H1 (cell line): ENCODE data around the gene CPZ. TPM values are rescaled to one million over a fixed set of nuclear protein-coding genes. Genes with fewer than 3 reads are reported as not detected.

Source experiments
- EGR1 ChIP-seq: IDR thresholded peaks from 2 replicates; pipeline ENCODE4 v1.6.1; 2011; ENCODE audit warnings: low read depth, low read length, borderline replicate concordance
- EP300 ChIP-seq, 2 experiments: IDR thresholded peaks; 1 replicate in 1 of 2; 2 replicates in 1 of 2; pipeline ENCODE4 v1.6.1; 2011 to 2012; ENCODE audit warnings: low read depth in 2 of 2, low read length in 2 of 2, mild to moderate bottlenecking in 2 of 2, borderline replicate concordance in 1 of 2, inconsistent platforms in 1 of 2, moderate library complexity in 1 of 2
- GABPA ChIP-seq: IDR thresholded peaks from 2 replicates; pipeline ENCODE4 v1.6.1; 2011; ENCODE audit warnings: mild to moderate bottlenecking, low read length, moderate library complexity, borderline replicate concordance; ENCODE audit not compliant: insufficient read depth
- JUND ChIP-seq: IDR thresholded peaks from 2 replicates; pipeline ENCODE4 v1.6.1; 2011; ENCODE audit warnings: mild to moderate bottlenecking, improper control_type of control experiment, low read length
- KDM1A ChIP-seq: fragments of 200-600, 300-600 bp; sonication (generic); IDR thresholded peaks from 2 replicates; pipeline ENCODE4 v1.7.1; 2016; ENCODE audit warnings: mild to moderate bottlenecking, low read length, borderline replicate concordance
- NRF1 ChIP-seq: IDR thresholded peaks from 2 replicates; pipeline ENCODE4 v1.6.1; 2011; ENCODE audit warnings: mild to moderate bottlenecking, low read depth, low read length, improper control_type of control experiment
- RNF2 ChIP-seq: fragments of 200-900, 300-1000 bp; sonication (generic); IDR thresholded peaks from 2 replicates; pipeline ENCODE4 v1.7.1; 2016; ENCODE audit warnings: borderline replicate concordance, low read depth, mild to moderate bottlenecking, antibody characterized with exemption, low read length; ENCODE audit not compliant: poor library complexity, severe bottlenecking; ENCODE audit errors: missing control alignments
- SIRT6 ChIP-seq: IDR thresholded peaks from one replicate; pipeline ENCODE4 v1.7.1; 2012; ENCODE audit warnings: low read length, inconsistent platforms
- SIX5 ChIP-seq: IDR thresholded peaks from 2 replicates; pipeline ENCODE4 v1.6.1; 2011; ENCODE audit warnings: mild to moderate bottlenecking, low read depth, low read length
- SP1 ChIP-seq: IDR thresholded peaks from 2 replicates; pipeline ENCODE4 v1.6.1; 2011; ENCODE audit warnings: low read depth, low read length
- SRF ChIP-seq: IDR thresholded peaks from 2 replicates; pipeline ENCODE4 v1.6.1; 2011; ENCODE audit warnings: mild to moderate bottlenecking, low read depth, low read length, moderate library complexity
- polyA plus RNA-seq, 7 experiments: library from polyadenylated mRNA; depleted of rRNA in 3 of 7; stranded (reverse) in 5 of 7; unstranded in 2 of 7; fragments of >200 nt in 5 of 7; fragments of 200-250 nt in 2 of 7; gene quantifications; 1 replicate in 5 of 7; 2 replicates in 1 of 7; 4 replicates in 1 of 7; pipeline versions ENCODE4 v1.2.1 to v1.2.3, GENCODE V29; 2011 to 2013; ENCODE audit warnings: missing spikeins in 2 of 7, mixed read lengths in 2 of 7
- total RNA-seq: library from RNA; stranded (reverse); fragmentation: NEBNext Ultra II Directional; extraction: Animal tissue kit (Norgen Biotek cat#: 25700); gene quantifications from 2 replicates; pipeline ENCODE4 v1.2.1, GENCODE V29; 2021

The CPZ gene
- total and polyA plus RNA-seq, 2 of the 8 experiments (the other 6 are each of a cell fraction or from before 2014, with no cell fraction given), result 28.8 to 40.7 TPM

- no peak for TF ChIP-seq EGR1
- no peak for TF ChIP-seq NRF1
- TF ChIP-seq SIX5, result no peak
- TF ChIP-seq JUND, result no peak
- TF ChIP-seq EP300 (IDR thresholded peaks at IDR 0.05; ENCODE audit: borderline replicate concordance in 1 of 2, low read depth in 2 of 2, low read length in 2 of 2), result no peak
- TF ChIP-seq SP1, result no peak
- TF ChIP-seq GABPA, result no peak
- no peak for TF ChIP-seq KDM1A
- TF ChIP-seq RNF2, result no peak
- TF ChIP-seq SRF, result no peak
- TF ChIP-seq SIRT6, result no peak
Measured at GRCh38 chr4:8598391-8599090, 6.0 kb downstream of the CPZ start (continued).
